DOHH2 (cell line): Measurements from ENCODE around the gene CXorf65.

Experiments
- H3F3A ChIP-seq: fragments of 200-600 bp; sonication (generic), shearing (Covaris generic); 2 replicates; pipeline ENCODE4 v1.6.0; 2016; ENCODE audit warnings: antibody characterized with exemption, mild to moderate bottlenecking; ENCODE audit not compliant: control insufficient read depth, insufficient read depth
- H3K27ac ChIP-seq: fragments of 200-600 bp; sonication (generic); 2 replicates; pipeline ENCODE4 v1.5.1; 2014; ENCODE audit warnings: low read depth, mild to moderate bottlenecking, low read length, moderate library complexity
- H3K27me3 ChIP-seq: fragments of 200-600 bp; sonication (generic); 2 replicates; pipeline ENCODE4 v1.6.1; 2014; ENCODE audit warnings: mild to moderate bottlenecking, low read length, mixed read lengths; ENCODE audit not compliant: control insufficient read depth
- H3K36me3 ChIP-seq: fragments of 200-600 bp; sonication (generic); 2 replicates; pipeline ENCODE4 v1.6.1; 2014; ENCODE audit warnings: mild to moderate bottlenecking, low read length, moderate library complexity, mixed read lengths; ENCODE audit not compliant: control insufficient read depth
- H3K4me1 ChIP-seq: fragments of 200-600 bp; sonication (generic); 2 replicates; pipeline ENCODE4 v1.6.1; 2014; ENCODE audit warnings: mild to moderate bottlenecking, low read length, mixed read lengths; ENCODE audit not compliant: control insufficient read depth
- H3K4me2 ChIP-seq: fragments of 200-600 bp; sonication (generic); 2 replicates; pipeline ENCODE4 v1.6.0; 2014; ENCODE audit warnings: mild to moderate bottlenecking, low read length, moderate library complexity
- H3K4me3 ChIP-seq: fragments of 200-600 bp; sonication (generic); 2 replicates; pipeline ENCODE4 v1.5.1; 2014; ENCODE audit warnings: mild to moderate bottlenecking, low read length, mixed read lengths
- H3K79me2 ChIP-seq: fragments of 200-600 bp; sonication (generic); 2 replicates; pipeline ENCODE4 v1.6.1; 2014; ENCODE audit warnings: mild to moderate bottlenecking, low read length, mixed read lengths; ENCODE audit not compliant: control insufficient read depth
- H3K9me2 ChIP-seq: fragments of 200-600 bp; sonication (generic); replicated peaks from 2 replicates; pipeline ENCODE4 v1.6.1; 2014; ENCODE audit warnings: mild to moderate bottlenecking, low read length, mixed read lengths; ENCODE audit not compliant: control insufficient read depth
- H3K9me3 ChIP-seq: fragments of 200-600 bp; sonication (generic); 2 replicates; pipeline ENCODE4 v1.6.1; 2014; ENCODE audit warnings: antibody characterized with exemption, low read length, mixed read lengths; ENCODE audit not compliant: control insufficient read depth, insufficient read depth
- H4K20me1 ChIP-seq: fragments of 200-600 bp; sonication (generic); 2 replicates; pipeline ENCODE4 v1.6.0; 2014; ENCODE audit warnings: low read depth, mild to moderate bottlenecking, antibody characterized with exemption, low read length, moderate library complexity; ENCODE audit not compliant: control insufficient read depth, insufficient read depth
- CTCF ChIP-seq: fragments of 200-600 bp; sonication (generic); IDR thresholded peaks from one replicate; pipeline ENCODE4 v1.5.1; 2014; ENCODE audit warnings: antibody characterized with exemption, mild to moderate bottlenecking, low read depth, low read length; ENCODE audit not compliant: poor library complexity, severe bottlenecking
- EZH2phosphoT487 ChIP-seq: fragments of 200-600 bp; sonication (generic); IDR thresholded peaks from 2 replicates; pipeline ENCODE4 v1.6.1; 2017; ENCODE audit warnings: borderline replicate concordance, mild to moderate bottlenecking, antibody characterized with exemption, low read length, moderate library complexity, mixed read lengths

The CXorf65 gene

GRCh38 chrX:71085900-71086299 is 20.6 kb downstream of the CXorf65 start:
- Histone ChIP-seq H3K4me1 (no peaks in the 10 kb centered on the region), H3K9me3 (no peaks in the 10 kb centered on the region), H4K20me1 (no peaks in the 10 kb centered on the region), H3K4me3 (no peak overlapping the region), H3K9me2 (no peaks in the 10 kb centered on the region), H3K27ac (no peak overlapping the region), H3F3A (no peaks in the 10 kb centered on the region), H3K36me3 (no peaks in the 10 kb centered on the region), H3K27me3 (no peaks in the 10 kb centered on the region), H3K79me2 (no peaks in the 10 kb centered on the region), H3K4me2 (no peak overlapping the region)
- no peak for TF ChIP-seq EZH2phosphoT487
- no peak for TF ChIP-seq CTCF

- H3K4me1 ChIP-seq = no peaks in the 10 kb centered on the region
- H3K27me3 ChIP-seq = no peaks in the 10 kb centered on the region
- no peak overlapping the region for H3K27ac ChIP-seq
- no peaks in the 10 kb centered on the region for H3K36me3 ChIP-seq
- no peaks in the 10 kb centered on the region for H3F3A ChIP-seq
- no peaks in the 10 kb centered on the region for H3K79me2 ChIP-seq
- H4K20me1 ChIP-seq = no peaks in the 10 kb centered on the region
- no peak overlapping the region for H3K4me3 ChIP-seq
- no peaks in the 10 kb centered on the region for H3K9me3 ChIP-seq
- no peak overlapping the region for H3K4me2 ChIP-seq
- no peak for TF ChIP-seq CTCF
- no peak for TF ChIP-seq EZH2phosphoT487
- H3K9me2 ChIP-seq = no peaks in the 10 kb centered on the region
Observed at GRCh38 chrX:71082822-71083221, 23.7 kb downstream of the CXorf65 start.

GRCh38 chrX:71082124-71082647 is 24.4 kb downstream of the CXorf65 start:
- Histone ChIP-seq H3K27ac (no peak overlapping the region), H3K4me3 (no peak overlapping the region)
- no peak for TF ChIP-seq EZH2phosphoT487
- TF ChIP-seq CTCF = no peak

More at GRCh38 chrX:71082124-71082647, 24.4 kb downstream of the CXorf65 start:
- Histone ChIP-seq H3F3A (no peaks in the 10 kb centered on the region), H3K4me1 (no peaks in the 10 kb centered on the region), H3K27me3 (no peaks in the 10 kb centered on the region), H3K9me3 (no peaks in the 10 kb centered on the region), H3K9me2 (no peaks in the 10 kb centered on the region), H3K4me2 (no peak overlapping the region), H3K36me3 (no peaks in the 10 kb centered on the region), H3K79me2 (no peaks in the 10 kb centered on the region), H4K20me1 (no peaks in the 10 kb centered on the region)
